HCT116 (cell line): ENCODE measurements around the gene LHX2. TPM values are rescaled to one million over a fixed set of nuclear protein-coding genes. Genes with fewer than 3 reads are reported as not detected.
A peak's percentile ranks its signal among the peaks of the same experiment; 100 is the strongest.

Experiments
- ATAC-seq: fragments of 200-7000 bp; cut with Tn5 transposase; 2 replicates; pipeline ENCODE4 v1.9.1; 2020; ENCODE audit warnings: mild to moderate bottlenecking, moderate library complexity
- BruUV-seq: library from RNA; stranded (reverse); fragments of 400-500 nt; replicated peaks from 2 replicates; lab custom pipeline; 2021; lab: Mats Ljungman, UMichigan
- CTCF ChIA-PET: fragments of 300-600 bp; sonication (Branson Sonifier 250); formaldehyde crosslinking; loops from one replicate; lab custom pipeline; 2021; ENCODE audit warnings: antibody characterized with exemption; lab: Charles Lee
- POLR2A ChIA-PET: fragments of 300-600, 350-600 bp; sonication (Branson Sonifier 250); formaldehyde crosslinking; loops from one replicate; lab custom pipeline; 2021; ENCODE audit warnings: antibody characterized with exemption; lab: Charles Lee
- RAD21 ChIA-PET, 2 experiments: fragments of 300-600 bp; sonication (Branson Sonifier 250); formaldehyde crosslinking; loops; one replicate each; lab custom pipeline; 2023; ENCODE audit warnings: low total read pairs in 2 of 2; ENCODE audit not compliant: uncharacterized antibody in 2 of 2, unreplicated experiment in 2 of 2, low non-redundant PET in 1 of 2; lab: Charles Lee
- DNase-seq: peaks from one replicate; pipeline ENCODE4 v3.0.0-alpha.2; 2010; ENCODE audit warnings: low read depth, low spot score
- H2AFZ ChIP-seq: fragments of 200-600 bp; shearing (Covaris generic), sonication (generic); 2 replicates; pipeline ENCODE4 v1.6.1; 2017; ENCODE audit warnings: low read depth, mixed run types, mixed read lengths, antibody characterized with exemption, low read length; ENCODE audit not compliant: poor library complexity, severe bottlenecking
- H3K27ac ChIP-seq: 2 replicates; pipeline ENCODE4 v1.5.1; 2012; ENCODE audit warnings: low read depth, low read length
- H3K27me3 ChIP-seq: fragments of 200-600 bp; sonication (generic); 2 replicates; pipeline ENCODE4 v1.6.1; 2016; ENCODE audit warnings: mixed run types, low read length, mixed read lengths; ENCODE audit not compliant: insufficient read depth
- H3K36me3 ChIP-seq, 2 experiments: fragments of 200-500 bp in 1 of 2; fragments of 200-600 bp in 1 of 2; sonication (Bioruptor generic) in 1 of 2; sonication (generic) in 1 of 2; 2 replicates each; pipeline versions ENCODE4 v1.5.1 to v1.6.1; 2014 to 2016; ENCODE audit warnings: low read length in 2 of 2, inconsistent platforms in 1 of 2, mixed read lengths in 1 of 2, mixed run types in 1 of 2; ENCODE audit not compliant: insufficient read depth in 2 of 2, control insufficient read depth in 1 of 2
- H3K4me1 ChIP-seq, 2 experiments: fragments of 200-600 bp in 1 of 2; sonication (generic) in 1 of 2; 2 replicates each; pipeline versions ENCODE4 v1.5.1 to v1.6.1; 2012 to 2017; ENCODE audit warnings: low read length in 2 of 2, inconsistent platforms in 1 of 2, mild to moderate bottlenecking in 1 of 2, mixed read lengths in 1 of 2, mixed run types in 1 of 2, moderate library complexity in 1 of 2; ENCODE audit not compliant: insufficient read depth in 2 of 2, control insufficient read depth in 1 of 2
- H3K4me2 ChIP-seq: fragments of 200-600 bp; sonication (generic); 2 replicates; pipeline ENCODE4 v1.6.1; 2017; ENCODE audit warnings: mixed run types, low read length, mixed read lengths
- H3K4me3 ChIP-seq, 2 experiments: fragments of 200-600 bp in 1 of 2; sonication (generic) in 1 of 2; replicated peaks in 1 of 2; 2 replicates each; pipeline ENCODE4 v1.5.1; 2011 to 2016; ENCODE audit warnings: low read length in 2 of 2, control low read depth in 1 of 2, low read depth in 1 of 2, mild to moderate bottlenecking in 1 of 2, mixed read lengths in 1 of 2, mixed run types in 1 of 2
- H3K79me2 ChIP-seq: fragments of 200-600 bp; sonication (generic); 2 replicates; pipeline ENCODE4 v1.6.1; 2017; ENCODE audit warnings: mild to moderate bottlenecking, mixed run types, low read length, moderate library complexity, mixed read lengths; ENCODE audit not compliant: insufficient read depth
- H3K9ac ChIP-seq: fragments of 200-600 bp; sonication (generic); 2 replicates; pipeline ENCODE4 v1.6.1; 2016; ENCODE audit warnings: low read length, mixed read lengths
- H3K9me2 ChIP-seq: fragments of 200-600 bp; sonication (generic), shearing (Covaris generic); 2 replicates; pipeline ENCODE4 v1.6.1; 2017; ENCODE audit warnings: mixed run types, mild to moderate bottlenecking, moderate library complexity; ENCODE audit not compliant: insufficient read depth
- H3K9me3 ChIP-seq, 2 experiments: fragments of 200-500 bp in 1 of 2; fragments of 200-600 bp in 1 of 2; sonication (Bioruptor generic) in 1 of 2; sonication (generic) in 1 of 2; 2 replicates each; pipeline ENCODE4 v1.6.1; 2014 to 2017; ENCODE audit warnings: low read length in 2 of 2, mixed read lengths in 2 of 2, inconsistent platforms in 1 of 2, low read depth in 1 of 2, mild to moderate bottlenecking in 1 of 2, mixed run types in 1 of 2, moderate library complexity in 1 of 2; ENCODE audit not compliant: control insufficient read depth in 1 of 2, insufficient read depth in 1 of 2
- H4K20me1 ChIP-seq: fragments of 200-600 bp; sonication (generic), shearing (Covaris generic); 2 replicates; pipeline ENCODE4 v1.6.1; 2017; ENCODE audit warnings: mixed run types, mild to moderate bottlenecking, moderate library complexity; ENCODE audit not compliant: insufficient read depth
- ELF1 ChIP-seq: IDR thresholded peaks from 2 replicates; pipeline ENCODE4 v1.6.1; 2012; ENCODE audit warnings: low read depth, borderline replicate concordance
- EZH2phosphoT487 ChIP-seq: fragments of 200-600 bp; IDR thresholded peaks from 2 replicates; pipeline ENCODE4 v1.6.1; 2018; ENCODE audit warnings: antibody characterized with exemption, borderline replicate concordance
- POLR2A ChIP-seq: IDR thresholded peaks from 2 replicates; pipeline ENCODE4 v1.7.0; 2011; ENCODE audit warnings: borderline replicate concordance; ENCODE audit not compliant: insufficient read depth, insufficient read length; ENCODE audit errors: extremely low read depth
- RAD21 ChIP-seq: IDR thresholded peaks from 2 replicates; pipeline ENCODE4 v1.6.1; 2012; ENCODE audit warnings: low read depth, mild to moderate bottlenecking
- YY1 ChIP-seq: IDR thresholded peaks from 2 replicates; pipeline ENCODE4 v1.6.1; 2011; ENCODE audit warnings: low read length, low read depth, moderate library complexity, mild to moderate bottlenecking; ENCODE audit not compliant: insufficient replicate concordance; ENCODE audit errors: extremely low read depth
- ZFX ChIP-seq: fragments of 450-650 bp; IDR thresholded peaks from 2 replicates; pipeline ENCODE4 v1.6.1; 2017
- ZNF274 ChIP-seq: fragments of 200-500 bp; sonication (Bioruptor generic); IDR thresholded peaks from 2 replicates; pipeline ENCODE4 v1.6.1; 2014; ENCODE audit warnings: mild to moderate bottlenecking, low read depth, low read length, inconsistent platforms
- intact Hi-C: fragments of 100-400 bp; cut with micrococcal nuclease; formaldehyde crosslinking; loops from 2 replicates; pipeline ENCODE4 v1.10.0; 2022
- total RNA-seq: library from RNA; stranded (reverse); gene quantifications from one replicate; pipeline ENCODE4 v1.2.1, GENCODE V29; 2021; ENCODE audit not compliant: unreplicated experiment
- TF ChIP-seq, protein P1 (sequence below), 3 experiments: fragments of 200-600 bp in 1 of 3; sonication (generic) in 1 of 3; IDR thresholded peaks in 2 of 3; conservative IDR thresholded peaks in 1 of 3; 2 replicates each; pipeline ENCODE4 v1.5.1; 2012 to 2017; ENCODE audit warnings: low read depth in 2 of 3, low read length in 2 of 3, antibody characterized with exemption in 1 of 3, borderline replicate concordance in 1 of 3, control low read depth in 1 of 3, mild to moderate bottlenecking in 1 of 3, mixed read lengths in 1 of 3, mixed run types in 1 of 3, moderate library complexity in 1 of 3; ENCODE audit not compliant: insufficient read depth in 1 of 3
- TF ChIP-seq, protein P2 (sequence below): IDR thresholded peaks from 2 replicates; pipeline ENCODE4 v1.6.1; 2011; ENCODE audit warnings: mild to moderate bottlenecking, low read length, moderate library complexity; ENCODE audit not compliant: insufficient replicate concordance; ENCODE audit errors: extremely low read depth

The LHX2 gene
- total RNA-seq, 1 experiment from 2014 or later: 10.2 TPM

DNA sequence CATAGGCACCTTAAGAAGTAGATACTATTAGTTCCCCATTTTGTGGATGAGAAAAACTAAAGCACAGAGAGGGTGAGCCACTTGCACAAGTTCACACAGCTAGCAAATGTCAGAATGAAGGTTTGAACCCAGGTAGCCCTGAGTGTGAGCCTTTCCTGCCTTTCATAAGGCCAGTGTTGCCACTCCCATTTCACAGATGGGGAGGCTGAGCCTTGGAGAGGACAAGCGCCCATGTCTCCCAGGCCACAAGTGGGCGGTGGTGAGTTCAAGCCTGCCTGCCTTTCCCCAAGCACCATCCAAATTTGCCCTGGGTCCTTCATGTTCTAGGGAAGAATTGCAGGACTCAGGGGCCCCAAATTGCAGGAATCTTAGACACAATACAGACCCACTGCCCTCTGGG, 50.6 kb downstream of the LHX2 start:
- ChIA-PET CTCF (no interaction called here), RAD21 (no interaction called here), POLR2A (no interaction called here)
- ATAC-seq (peak; percentile 82), DNase-seq (no peak)
- intact Hi-C loops: no loop called here
- H3K4me1 ChIP-seq: no peaks in the 10 kb centered on the region
- H3K79me2 ChIP-seq: no peaks in the 10 kb centered on the region
- no peaks in the 10 kb centered on the region for H3K9me2 ChIP-seq
- no peak overlapping the region for H3K4me3 ChIP-seq
- H3K36me3 ChIP-seq: no peaks in the 10 kb centered on the region
- no peak overlapping the region for H3K4me2 ChIP-seq
- H3K27me3 ChIP-seq: no peaks in the 10 kb centered on the region
- no peak overlapping the region for H2AFZ ChIP-seq
- no TSS peak for BruUV-seq
- H3K27ac ChIP-seq: no peak overlapping the region
- TF ChIP-seq ELF1: no peak
- TF ChIP-seq ZNF274: no peak
- no peak for TF ChIP-seq POLR2A
- TF ChIP-seq, protein P1, sequence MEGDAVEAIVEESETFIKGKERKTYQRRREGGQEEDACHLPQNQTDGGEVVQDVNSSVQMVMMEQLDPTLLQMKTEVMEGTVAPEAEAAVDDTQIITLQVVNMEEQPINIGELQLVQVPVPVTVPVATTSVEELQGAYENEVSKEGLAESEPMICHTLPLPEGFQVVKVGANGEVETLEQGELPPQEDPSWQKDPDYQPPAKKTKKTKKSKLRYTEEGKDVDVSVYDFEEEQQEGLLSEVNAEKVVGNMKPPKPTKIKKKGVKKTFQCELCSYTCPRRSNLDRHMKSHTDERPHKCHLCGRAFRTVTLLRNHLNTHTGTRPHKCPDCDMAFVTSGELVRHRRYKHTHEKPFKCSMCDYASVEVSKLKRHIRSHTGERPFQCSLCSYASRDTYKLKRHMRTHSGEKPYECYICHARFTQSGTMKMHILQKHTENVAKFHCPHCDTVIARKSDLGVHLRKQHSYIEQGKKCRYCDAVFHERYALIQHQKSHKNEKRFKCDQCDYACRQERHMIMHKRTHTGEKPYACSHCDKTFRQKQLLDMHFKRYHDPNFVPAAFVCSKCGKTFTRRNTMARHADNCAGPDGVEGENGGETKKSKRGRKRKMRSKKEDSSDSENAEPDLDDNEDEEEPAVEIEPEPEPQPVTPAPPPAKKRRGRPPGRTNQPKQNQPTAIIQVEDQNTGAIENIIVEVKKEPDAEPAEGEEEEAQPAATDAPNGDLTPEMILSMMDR (IDR thresholded peaks at IDR 0.05 in 2 of 3, conservative IDR thresholded peaks at IDR 0.05 in 1 of 3; ENCODE audit: borderline replicate concordance in 1 of 3, insufficient read depth in 1 of 3, low read depth in 2 of 3, low read length in 2 of 3): peak; percentile 13 to 63 (median 59); a peak in 5 of 6 replicates
- TF ChIP-seq, protein P2, sequence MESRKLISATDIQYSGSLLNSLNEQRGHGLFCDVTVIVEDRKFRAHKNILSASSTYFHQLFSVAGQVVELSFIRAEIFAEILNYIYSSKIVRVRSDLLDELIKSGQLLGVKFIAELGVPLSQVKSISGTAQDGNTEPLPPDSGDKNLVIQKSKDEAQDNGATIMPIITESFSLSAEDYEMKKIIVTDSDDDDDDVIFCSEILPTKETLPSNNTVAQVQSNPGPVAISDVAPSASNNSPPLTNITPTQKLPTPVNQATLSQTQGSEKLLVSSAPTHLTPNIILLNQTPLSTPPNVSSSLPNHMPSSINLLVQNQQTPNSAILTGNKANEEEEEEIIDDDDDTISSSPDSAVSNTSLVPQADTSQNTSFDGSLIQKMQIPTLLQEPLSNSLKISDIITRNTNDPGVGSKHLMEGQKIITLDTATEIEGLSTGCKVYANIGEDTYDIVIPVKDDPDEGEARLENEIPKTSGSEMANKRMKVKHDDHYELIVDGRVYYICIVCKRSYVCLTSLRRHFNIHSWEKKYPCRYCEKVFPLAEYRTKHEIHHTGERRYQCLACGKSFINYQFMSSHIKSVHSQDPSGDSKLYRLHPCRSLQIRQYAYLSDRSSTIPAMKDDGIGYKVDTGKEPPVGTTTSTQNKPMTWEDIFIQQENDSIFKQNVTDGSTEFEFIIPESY: no peak
- TF ChIP-seq EZH2phosphoT487: no peak
- no peak for TF ChIP-seq YY1
- TF ChIP-seq ZFX: no peak
- peak; percentile 20; the same call in 1 of the 2 replicates for TF ChIP-seq RAD21
- no peaks in the 10 kb centered on the region for H4K20me1 ChIP-seq
- H3K9me3 ChIP-seq: no peaks in the 10 kb centered on the region
- H3K9ac ChIP-seq: no peak overlapping the region
